GM12873 (cell line): ENCODE results near the gene ATMIN.

Experiments
- TF ChIP-seq, protein P1 (sequence below): IDR thresholded peaks from 2 replicates; pipeline ENCODE4 v1.5.1; 2012; ENCODE audit warnings: low read depth, mild to moderate bottlenecking, moderate library complexity, low read length, control low read depth; ENCODE audit not compliant: insufficient read depth; ENCODE audit errors: missing control alignments

Gene ATMIN

DNA sequence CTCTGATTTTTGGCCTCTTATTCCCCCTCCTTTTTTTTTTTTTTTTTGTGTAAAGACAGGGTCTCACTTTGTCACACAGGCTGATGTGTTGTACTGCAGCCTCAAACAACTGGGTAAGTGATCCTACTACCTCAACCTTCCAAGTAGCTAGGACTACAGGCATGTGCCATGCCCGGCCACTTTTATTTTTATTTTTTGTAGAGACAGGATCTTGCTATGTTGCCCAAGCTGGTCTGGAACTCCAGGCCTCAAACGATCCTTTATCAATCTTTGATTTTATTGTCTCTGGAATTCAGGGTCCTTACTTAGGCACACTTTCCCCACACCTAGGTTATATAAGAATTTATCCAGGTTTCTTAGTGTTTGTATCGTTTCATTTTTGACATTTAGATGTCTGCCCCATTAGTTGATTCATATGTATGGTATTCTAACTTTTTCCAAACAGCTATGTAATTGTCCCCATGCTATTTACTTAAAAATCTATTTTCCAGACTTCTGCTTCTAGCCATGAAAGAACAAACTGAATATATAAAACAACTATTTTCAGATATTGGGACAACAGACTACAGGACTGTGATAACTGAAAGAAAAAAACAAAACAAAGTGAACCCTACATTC lies 42.9 kb upstream of the ATMIN start:
- TF ChIP-seq, protein P1, sequence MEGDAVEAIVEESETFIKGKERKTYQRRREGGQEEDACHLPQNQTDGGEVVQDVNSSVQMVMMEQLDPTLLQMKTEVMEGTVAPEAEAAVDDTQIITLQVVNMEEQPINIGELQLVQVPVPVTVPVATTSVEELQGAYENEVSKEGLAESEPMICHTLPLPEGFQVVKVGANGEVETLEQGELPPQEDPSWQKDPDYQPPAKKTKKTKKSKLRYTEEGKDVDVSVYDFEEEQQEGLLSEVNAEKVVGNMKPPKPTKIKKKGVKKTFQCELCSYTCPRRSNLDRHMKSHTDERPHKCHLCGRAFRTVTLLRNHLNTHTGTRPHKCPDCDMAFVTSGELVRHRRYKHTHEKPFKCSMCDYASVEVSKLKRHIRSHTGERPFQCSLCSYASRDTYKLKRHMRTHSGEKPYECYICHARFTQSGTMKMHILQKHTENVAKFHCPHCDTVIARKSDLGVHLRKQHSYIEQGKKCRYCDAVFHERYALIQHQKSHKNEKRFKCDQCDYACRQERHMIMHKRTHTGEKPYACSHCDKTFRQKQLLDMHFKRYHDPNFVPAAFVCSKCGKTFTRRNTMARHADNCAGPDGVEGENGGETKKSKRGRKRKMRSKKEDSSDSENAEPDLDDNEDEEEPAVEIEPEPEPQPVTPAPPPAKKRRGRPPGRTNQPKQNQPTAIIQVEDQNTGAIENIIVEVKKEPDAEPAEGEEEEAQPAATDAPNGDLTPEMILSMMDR: no peak

DNA sequence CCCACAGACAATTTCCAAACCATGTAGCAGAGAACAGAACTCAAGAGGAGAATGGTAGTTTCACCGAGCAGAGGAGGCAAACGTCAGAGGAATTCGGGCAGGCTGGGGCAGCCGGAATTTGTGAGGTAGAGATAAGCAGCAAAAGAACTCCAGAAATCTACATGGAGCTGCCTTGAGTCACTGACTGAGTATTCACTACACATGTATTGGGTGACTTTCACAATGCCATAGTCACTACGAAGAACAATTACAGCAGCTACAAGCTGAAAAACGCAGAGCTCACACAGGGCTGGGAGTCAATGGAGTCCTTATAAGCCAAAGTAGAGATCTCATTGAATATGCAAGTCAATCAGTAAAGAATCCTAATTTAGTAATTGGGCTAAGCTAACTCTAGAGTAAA lies 42.3 kb upstream of the ATMIN start:
- TF ChIP-seq, protein P1: no peak

DNA sequence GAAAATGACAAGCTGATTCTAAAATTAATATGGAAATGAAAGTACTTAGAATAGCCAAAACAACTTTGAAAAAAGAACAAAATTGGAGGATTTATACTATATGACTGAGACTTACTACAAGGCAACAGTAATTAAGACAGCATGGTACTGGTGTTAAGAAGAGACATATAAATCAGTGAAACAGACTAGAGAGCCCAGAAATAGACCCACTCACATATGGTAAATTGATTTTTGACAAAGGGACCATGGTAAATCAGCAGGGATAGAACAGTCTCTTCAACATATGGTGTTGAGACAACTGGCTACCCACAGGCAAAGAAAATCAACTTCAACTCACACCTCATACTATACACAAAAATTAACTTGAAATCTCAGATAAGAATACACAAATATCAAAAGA lies 41.8 kb upstream of the ATMIN start:
- TF ChIP-seq, protein P1: no peak

DNA sequence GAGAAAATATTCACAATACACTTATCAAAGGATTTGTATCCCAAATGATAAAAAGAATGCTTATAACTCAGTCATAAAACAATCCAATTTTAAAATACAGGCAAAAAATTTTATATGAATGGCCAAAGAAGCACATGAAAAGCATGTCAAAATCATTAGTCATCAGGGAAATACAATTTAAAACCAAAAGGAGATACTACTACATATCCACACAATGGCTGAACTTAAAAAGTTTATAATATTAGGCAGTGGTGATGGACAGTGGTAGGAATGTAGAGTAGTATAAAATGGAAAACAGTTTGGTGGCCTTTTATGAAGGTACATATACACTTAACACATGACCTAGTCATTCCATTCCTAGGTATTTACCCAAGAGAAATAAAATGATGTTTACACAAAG lies 41.2 kb upstream of the ATMIN start:
- TF ChIP-seq, protein P1: no peak

DNA sequence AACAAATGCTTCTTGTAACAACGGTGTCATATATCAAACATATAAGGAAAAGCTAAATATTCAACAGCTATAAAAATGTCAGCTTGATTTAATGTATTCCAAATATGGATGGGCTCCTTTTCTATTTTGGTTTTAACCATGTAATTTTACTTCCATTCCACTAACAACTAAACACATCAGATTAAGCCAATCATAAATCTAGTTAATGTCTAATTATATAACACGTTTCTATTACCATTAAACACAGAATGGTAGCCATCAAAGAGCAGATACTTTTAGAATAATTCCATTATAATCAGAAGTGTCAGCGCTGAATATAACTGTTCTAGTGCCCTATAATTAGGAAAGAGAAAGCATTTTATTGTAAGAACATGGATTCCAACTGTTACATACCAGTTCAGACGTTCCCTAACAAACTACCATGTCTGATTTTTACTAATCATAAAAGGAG lies 38.9 kb upstream of the ATMIN start:
- TF ChIP-seq, protein P1: no peak

DNA sequence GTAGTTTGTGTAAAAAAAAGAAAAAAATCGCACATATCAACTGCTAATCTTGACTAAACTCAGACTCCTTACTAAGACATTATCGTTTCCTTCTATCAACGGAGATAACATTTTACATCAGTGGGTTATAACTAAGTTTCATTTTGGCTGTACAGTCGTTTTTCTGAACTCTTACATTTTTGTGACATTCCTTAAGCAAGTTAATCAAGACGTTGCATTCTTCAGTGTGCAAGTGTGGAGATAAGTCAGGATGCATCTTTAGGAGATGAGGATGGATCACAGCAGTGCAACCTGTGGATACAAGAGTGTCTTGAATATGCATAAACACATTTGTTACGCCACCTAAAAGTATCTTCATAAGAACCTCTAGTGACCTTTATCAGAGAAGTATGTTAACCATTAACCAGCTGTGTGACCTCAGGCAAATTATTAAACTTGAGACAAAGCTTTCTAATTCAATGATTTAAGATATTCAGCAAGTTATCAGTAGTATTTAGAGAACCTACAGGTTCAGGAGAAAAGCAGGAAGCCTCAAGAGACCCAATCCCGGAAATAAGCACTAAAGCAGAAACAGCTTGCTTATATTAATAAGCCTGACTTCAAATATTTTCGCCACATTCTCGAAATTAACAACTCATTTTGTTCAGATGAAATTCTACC lies 38.4 kb upstream of the ATMIN start:
- TF ChIP-seq, protein P1: no peak

DNA sequence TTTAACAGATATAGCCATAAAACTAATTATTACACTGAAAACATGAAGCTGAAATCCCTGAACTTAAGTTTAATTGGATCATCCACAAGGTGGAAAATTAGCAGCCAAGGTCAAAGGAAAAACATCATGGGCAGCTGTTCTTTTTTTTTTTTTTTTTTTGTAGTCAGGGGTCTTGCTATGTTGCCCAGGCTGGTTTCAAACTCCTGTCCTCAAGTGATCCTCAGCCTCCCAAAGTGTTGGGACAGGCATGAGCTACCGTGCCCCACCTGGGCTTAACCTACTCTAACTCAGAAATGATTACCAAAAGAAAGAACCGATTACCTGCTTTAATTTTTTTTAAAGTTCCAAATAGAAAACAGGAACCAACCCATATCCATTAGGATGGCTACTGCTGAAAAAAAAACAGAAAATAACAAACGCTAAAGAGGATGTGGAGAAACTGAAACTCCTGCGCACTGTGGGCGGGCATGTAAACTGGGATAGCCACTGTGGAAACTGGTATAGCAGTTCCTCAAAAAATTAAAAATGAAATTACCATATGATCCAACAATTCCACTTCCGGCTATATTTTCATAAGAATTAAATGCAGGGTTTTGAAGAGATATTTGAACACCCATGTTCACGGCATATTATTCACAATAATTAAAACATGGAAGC lies 37.5 kb upstream of the ATMIN start:
- TF ChIP-seq, protein P1: no peak
